Karpas-422 (cell line): ENCODE data around the gene EVI5L. TPM values are rescaled to one million over a fixed set of nuclear protein-coding genes. Genes with fewer than 3 reads are reported as not detected.

Experiments used
- DNase-seq: peaks from one replicate; pipeline ENCODE4 v3.0.0-alpha.2; 2015
- H2AFZ ChIP-seq: fragments of 200-600 bp; sonication (generic); 2 replicates; pipeline ENCODE4 v1.6.1; 2014; ENCODE audit warnings: antibody characterized with exemption, low read length, mixed read lengths
- H3K27ac ChIP-seq: fragments of 200-600 bp; sonication (generic); 2 replicates; pipeline ENCODE4 v1.5.1; 2014; ENCODE audit warnings: mild to moderate bottlenecking, low read length, moderate library complexity
- H3K27me3 ChIP-seq: fragments of 200-600 bp; sonication (generic); 2 replicates; pipeline ENCODE4 v1.6.1; 2014; ENCODE audit warnings: low read length, mixed read lengths
- H3K36me3 ChIP-seq: fragments of 200-600 bp; sonication (generic); 2 replicates; pipeline ENCODE4 v1.6.1; 2014; ENCODE audit warnings: low read length, mixed read lengths; ENCODE audit not compliant: insufficient read depth
- H3K4me1 ChIP-seq: fragments of 200-600 bp; sonication (generic); 2 replicates; pipeline ENCODE4 v1.6.1; 2014; ENCODE audit warnings: mild to moderate bottlenecking, low read length, mixed read lengths
- H3K4me2 ChIP-seq: fragments of 200-600 bp; sonication (generic); 2 replicates; pipeline ENCODE4 v1.6.1; 2014; ENCODE audit warnings: low read length, low read depth, mild to moderate bottlenecking; ENCODE audit not compliant: poor library complexity, severe bottlenecking
- H3K4me3 ChIP-seq: fragments of 200-600 bp; sonication (generic); 2 replicates; pipeline ENCODE4 v1.5.1; 2014; ENCODE audit warnings: mild to moderate bottlenecking, antibody characterized with exemption, low read length, mixed read lengths
- H3K79me2 ChIP-seq: fragments of 200-600 bp; sonication (generic); 2 replicates; pipeline ENCODE4 v1.6.1; 2014; ENCODE audit warnings: mild to moderate bottlenecking, low read length, mixed read lengths
- H3K9ac ChIP-seq: fragments of 200-600 bp; sonication (generic); 2 replicates; pipeline ENCODE4 v1.6.0; 2014; ENCODE audit warnings: low read length
- H3K9me2 ChIP-seq: fragments of 200-600 bp; sonication (generic), shearing (Covaris generic); replicated peaks from 2 replicates; pipeline ENCODE4 v1.6.0; 2014; ENCODE audit warnings: mild to moderate bottlenecking, low read length, moderate library complexity; ENCODE audit not compliant: insufficient read depth
- H3K9me3 ChIP-seq: fragments of 300-700, 200-600 bp; sonication (generic); 2 replicates; pipeline ENCODE4 v1.6.1; 2014; ENCODE audit warnings: low read length, mixed read lengths
- H4K20me1 ChIP-seq: fragments of 200-600 bp; sonication (generic); 2 replicates; pipeline ENCODE4 v1.6.1; 2014; ENCODE audit warnings: mild to moderate bottlenecking, antibody characterized with exemption, low read length, low read depth; ENCODE audit not compliant: insufficient read depth
- total RNA-seq: library from RNA; depleted of rRNA; stranded (reverse); fragments of >200 nt; shearing (Covaris generic); gene quantifications from 2 replicates; pipeline ENCODE4 v1.2.3, GENCODE V29; 2014; ENCODE audit warnings: low replicate concordance

The EVI5L gene
- total RNA-seq, 1 experiment from 2014 or later: 6.0 TPM

- H3K9me3 ChIP-seq: peaks cover 3% of the 10 kb centered on the region; the same call in 1 of the 2 replicates
- no peaks in the 10 kb centered on the region for H4K20me1 ChIP-seq
- no peak overlapping the region for H3K4me2 ChIP-seq
- no peaks in the 10 kb centered on the region for H3K4me1 ChIP-seq
- H3K27me3 ChIP-seq: no peaks in the 10 kb centered on the region
- no peak for DNase-seq
- no peak overlapping the region for H3K27ac ChIP-seq
- H3K36me3 ChIP-seq: no peaks in the 10 kb centered on the region
- no peak overlapping the region for H3K9ac ChIP-seq
- no peaks in the 10 kb centered on the region for H3K9me2 ChIP-seq
- H3K79me2 ChIP-seq: no peaks in the 10 kb centered on the region
- no peak overlapping the region for H3K4me3 ChIP-seq
- no peak overlapping the region for H2AFZ ChIP-seq
These were observed 14.4 kb downstream of the EVI5L start for GRCh38 chr19:7844405-7844804.

- Histone ChIP-seq H2AFZ (no peak overlapping the region), H4K20me1 (no peaks in the 10 kb centered on the region), H3K4me2 (no peak overlapping the region), H3K36me3 (no peaks in the 10 kb centered on the region), H3K4me3 (no peak overlapping the region), H3K9me3 (peaks cover 3% of the 10 kb centered on the region; the same call in 1 of the 2 replicates), H3K4me1 (no peaks in the 10 kb centered on the region), H3K27ac (no peak overlapping the region), H3K79me2 (no peaks in the 10 kb centered on the region), H3K9ac (no peak overlapping the region), H3K27me3 (no peaks in the 10 kb centered on the region), H3K9me2 (no peaks in the 10 kb centered on the region)
- DNase-seq: no peak
These were observed 14.9 kb downstream of the EVI5L start for GRCh38 chr19:7844951-7845350.

GRCh38 chr19:7845390-7846154, 15.6 kb downstream of the EVI5L start:
- Histone ChIP-seq H3K4me3 (no peak overlapping the region), H4K20me1 (no peaks in the 10 kb centered on the region), H3K79me2 (no peaks in the 10 kb centered on the region), H3K4me1 (no peaks in the 10 kb centered on the region), H3K9me3 (peaks cover 3% of the 10 kb centered on the region; the same call in 1 of the 2 replicates), H3K27me3 (no peaks in the 10 kb centered on the region), H3K9me2 (no peaks in the 10 kb centered on the region), H2AFZ (no peak overlapping the region), H3K9ac (no peak overlapping the region), H3K36me3 (no peaks in the 10 kb centered on the region), H3K4me2 (no peak overlapping the region), H3K27ac (no peak overlapping the region)
- no peak for DNase-seq

- Histone ChIP-seq H3K9ac (no peak overlapping the region), H3K27me3 (no peaks in the 10 kb centered on the region), H3K36me3 (no peaks in the 10 kb centered on the region), H3K9me3 (peaks cover 3% of the 10 kb centered on the region; the same call in 1 of the 2 replicates), H3K4me2 (no peak overlapping the region), H3K4me1 (no peaks in the 10 kb centered on the region), H2AFZ (no peak overlapping the region), H3K4me3 (no peak overlapping the region), H3K27ac (no peak overlapping the region), H3K79me2 (no peaks in the 10 kb centered on the region), H4K20me1 (no peaks in the 10 kb centered on the region), H3K9me2 (no peaks in the 10 kb centered on the region)
- DNase-seq: no peak
These were observed 16.2 kb downstream of the EVI5L start for GRCh38 chr19:7846155-7846646.

- no peak overlapping the region for H3K9ac ChIP-seq
- H3K4me1 ChIP-seq: no peaks in the 10 kb centered on the region
- no peak overlapping the region for H3K4me2 ChIP-seq
- H3K4me3 ChIP-seq: no peak overlapping the region
- no peaks in the 10 kb centered on the region for H3K9me3 ChIP-seq
- no peak for DNase-seq
- no peak overlapping the region for H2AFZ ChIP-seq
- no peaks in the 10 kb centered on the region for H3K9me2 ChIP-seq
- no peak overlapping the region for H3K27ac ChIP-seq
- H3K79me2 ChIP-seq: no peaks in the 10 kb centered on the region
- no peaks in the 10 kb centered on the region for H3K27me3 ChIP-seq
- no peaks in the 10 kb centered on the region for H4K20me1 ChIP-seq
- no peaks in the 10 kb centered on the region for H3K36me3 ChIP-seq
These were observed 17.6 kb downstream of the EVI5L start for GRCh38 chr19:7847664-7848063.

GRCh38 chr19:7848779-7849457, 18.9 kb downstream of the EVI5L start:
- Histone ChIP-seq H3K9me2 (no peaks in the 10 kb centered on the region), H3K4me1 (no peaks in the 10 kb centered on the region), H3K9me3 (no peaks in the 10 kb centered on the region), H3K36me3 (no peaks in the 10 kb centered on the region), H3K9ac (no peak overlapping the region), H3K4me3 (no peak overlapping the region), H2AFZ (no peak overlapping the region), H3K27ac (no peak overlapping the region), H3K79me2 (no peaks in the 10 kb centered on the region), H3K4me2 (no peak overlapping the region), H4K20me1 (no peaks in the 10 kb centered on the region), H3K27me3 (no peaks in the 10 kb centered on the region)
- DNase-seq: no peak

GRCh38 chr19:7849631-7849999, 19.6 kb downstream of the EVI5L start:
- Histone ChIP-seq H3K4me2 (no peak overlapping the region), H3K9me3 (no peaks in the 10 kb centered on the region), H3K4me1 (no peaks in the 10 kb centered on the region), H3K36me3 (no peaks in the 10 kb centered on the region), H3K4me3 (no peak overlapping the region), H2AFZ (no peak overlapping the region), H4K20me1 (no peaks in the 10 kb centered on the region), H3K79me2 (no peaks in the 10 kb centered on the region), H3K27me3 (no peaks in the 10 kb centered on the region), H3K27ac (no peak overlapping the region), H3K9ac (no peak overlapping the region), H3K9me2 (no peaks in the 10 kb centered on the region)
- no peak for DNase-seq

- no peaks in the 10 kb centered on the region for H3K27me3 ChIP-seq
- H3K9me3 ChIP-seq: no peaks in the 10 kb centered on the region
- H3K27ac ChIP-seq: no peak overlapping the region
- no peak overlapping the region for H3K4me3 ChIP-seq
- H3K4me1 ChIP-seq: no peaks in the 10 kb centered on the region
- H3K36me3 ChIP-seq: no peaks in the 10 kb centered on the region
- no peak overlapping the region for H3K9ac ChIP-seq
- DNase-seq: no peak
- H3K79me2 ChIP-seq: no peaks in the 10 kb centered on the region
- no peak overlapping the region for H3K4me2 ChIP-seq
- no peaks in the 10 kb centered on the region for H3K9me2 ChIP-seq
- H4K20me1 ChIP-seq: no peaks in the 10 kb centered on the region
- no peak overlapping the region for H2AFZ ChIP-seq
These were observed 20.2 kb downstream of the EVI5L start for GRCh38 chr19:7850000-7850813.
